HFF-Myc (cell line): ENCODE measurements around the gene CDH23.

Experiments used
- DNase-seq: peaks from one replicate; pipeline ENCODE4 v3.0.0-alpha.2; 2011; ENCODE audit warnings: low read depth; ENCODE audit errors: extremely low read depth
- H3K4me3 ChIP-seq: replicated peaks from 2 replicates; pipeline ENCODE4 v1.5.1; 2011; ENCODE audit warnings: low read depth, mild to moderate bottlenecking, control low read depth, low read length
- CTCF ChIP-seq: IDR thresholded peaks from 2 replicates; pipeline ENCODE4 v1.5.1; 2012; ENCODE audit warnings: mild to moderate bottlenecking, low read depth, low read length, control low read depth; ENCODE audit errors: missing control alignments

CDH23 gene

DNA sequence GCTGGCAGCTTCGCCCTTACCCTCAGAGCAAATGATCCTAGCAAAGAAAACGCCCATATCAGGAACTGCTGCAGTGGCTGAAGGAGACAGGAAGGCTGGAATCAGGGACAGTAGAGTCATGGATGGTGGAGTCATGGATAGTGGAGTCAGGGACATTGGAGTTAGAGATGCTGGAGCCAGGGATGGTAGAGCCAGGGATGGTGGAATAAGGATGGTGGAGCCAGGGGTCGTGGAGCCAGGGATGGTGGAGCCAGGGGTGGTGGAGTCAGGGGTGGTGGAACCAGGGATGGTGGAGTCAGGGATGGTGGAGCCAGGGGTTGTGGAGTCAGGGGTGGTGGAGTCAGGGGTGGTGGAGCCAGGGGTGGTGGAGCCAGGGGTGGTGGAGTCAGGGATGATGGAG, 291.5 kb downstream of the CDH23 start:
- no peak for TF ChIP-seq CTCF
- DNase-seq = no peak
- H3K4me3 ChIP-seq = no peak overlapping the region

DNA sequence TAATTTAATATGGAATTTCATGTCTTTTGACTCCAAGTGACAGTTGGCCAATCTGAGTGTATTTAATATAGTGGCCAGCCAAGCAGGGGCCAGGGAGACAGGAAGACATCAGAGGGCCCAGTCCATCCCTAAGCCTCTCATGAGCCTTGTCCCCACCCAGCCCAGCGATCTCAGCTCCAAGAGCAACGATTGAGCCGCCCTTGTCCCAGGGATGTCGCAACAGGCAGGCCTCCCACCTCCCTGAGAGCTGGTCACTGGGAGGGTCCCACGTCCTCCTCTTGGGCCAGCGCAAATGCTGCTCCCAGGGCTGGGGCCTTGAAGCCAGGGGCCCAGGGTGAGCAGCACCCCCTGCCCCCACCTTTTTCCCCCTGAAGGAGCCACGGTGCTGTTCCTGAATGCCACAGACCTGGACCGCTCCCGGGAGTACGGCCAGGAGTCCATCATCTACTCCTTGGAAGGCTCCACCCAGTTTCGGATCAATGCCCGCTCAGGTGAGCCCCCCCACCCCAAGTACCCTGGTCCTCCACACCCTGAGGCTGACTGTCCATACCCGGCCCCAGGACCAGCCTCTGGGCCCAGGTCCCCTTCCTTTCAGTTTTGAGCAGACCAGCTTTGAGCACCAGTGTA, 293.5 kb downstream of the CDH23 start:
- no peak overlapping the region for H3K4me3 ChIP-seq

GRCh38 chr10:71691405-71691804, 294.7 kb downstream of the CDH23 start:
- no peak for TF ChIP-seq CTCF
- H3K4me3 ChIP-seq = no peak overlapping the region
- no peak for DNase-seq

More for the DNA sequence above, 293.5 kb downstream of the CDH23 start:
- no peak for TF ChIP-seq CTCF
- DNase-seq = no peak

DNA sequence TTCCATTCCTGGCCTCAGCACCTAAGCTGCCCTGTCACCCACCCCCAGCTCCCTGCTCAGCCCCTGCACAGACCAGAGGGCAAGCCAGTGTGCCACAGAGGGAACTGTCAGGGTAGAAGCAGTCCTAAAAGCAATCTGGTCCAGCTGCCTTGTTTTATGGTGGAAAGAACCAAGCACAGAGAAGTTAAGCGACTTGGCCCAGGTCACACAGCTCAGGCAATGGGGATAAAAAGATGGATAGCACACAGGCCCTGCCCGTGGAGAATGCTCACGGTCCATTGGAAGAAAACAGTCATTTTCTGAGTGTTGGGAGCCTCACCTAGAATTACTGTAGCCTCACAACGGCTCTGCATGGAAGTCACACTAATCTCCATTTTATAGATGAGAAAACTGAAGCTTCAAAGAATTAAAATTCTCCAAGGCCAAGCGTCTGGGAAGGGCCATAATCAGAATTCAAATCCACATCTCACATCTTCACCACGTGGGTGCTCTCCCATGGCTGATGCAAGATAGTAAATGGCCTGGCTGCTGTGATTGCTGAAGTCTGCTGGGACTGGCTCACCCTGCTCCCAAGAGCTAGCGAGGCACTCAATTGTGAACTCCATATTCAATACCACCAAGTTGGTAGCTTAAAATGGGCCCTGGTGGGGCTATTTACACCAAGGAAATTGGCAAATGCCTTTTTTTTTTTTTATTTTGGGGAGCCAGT, 296.0 kb downstream of the CDH23 start:
- no peak for TF ChIP-seq CTCF
- no peak overlapping the region for H3K4me3 ChIP-seq
- no peak for DNase-seq

DNA sequence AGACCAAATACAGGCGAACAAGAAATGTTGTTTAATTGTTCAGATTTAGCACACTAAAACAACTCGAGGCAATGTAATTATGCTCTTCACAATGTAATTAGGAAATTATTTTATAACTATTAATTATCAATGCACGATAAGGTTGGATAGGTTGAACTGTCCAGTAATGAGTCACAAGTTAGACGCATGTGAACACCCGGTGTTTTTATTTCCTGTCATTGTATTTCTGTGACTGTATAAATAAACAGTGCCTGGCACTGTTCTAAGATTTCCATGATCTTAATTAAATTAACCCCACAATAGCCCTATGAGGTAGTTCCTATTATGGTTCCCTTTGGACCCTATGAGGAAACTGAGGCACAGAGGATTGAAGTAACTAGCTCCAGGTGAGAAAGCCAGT, 296.7 kb downstream of the CDH23 start:
- TF ChIP-seq CTCF = no peak
- no peak overlapping the region for H3K4me3 ChIP-seq
- DNase-seq = no peak

- DNase-seq = no peak
- no peak overlapping the region for H3K4me3 ChIP-seq
These were observed 297.4 kb downstream of the CDH23 start for GRCh38 chr10:71694039-71694501.

More at GRCh38 chr10:71694039-71694501, 297.4 kb downstream of the CDH23 start:
- TF ChIP-seq CTCF = no peak
